Jurkat, Clone E6-1 (cell line): ENCODE measurements around the gene PPOX.
A peak's percentile ranks its signal among the peaks of the same experiment; 100 is the strongest.

Experiments used
- DNase-seq: peaks from one replicate; pipeline ENCODE4 v3.0.0-alpha.2; 2011; ENCODE audit warnings: low read depth, low spot score
- H3K4me3 ChIP-seq: 2 replicates; pipeline ENCODE4 v1.5.1; 2011; ENCODE audit warnings: mild to moderate bottlenecking, low read length, control low read depth, moderate library complexity

Gene PPOX

DNA sequence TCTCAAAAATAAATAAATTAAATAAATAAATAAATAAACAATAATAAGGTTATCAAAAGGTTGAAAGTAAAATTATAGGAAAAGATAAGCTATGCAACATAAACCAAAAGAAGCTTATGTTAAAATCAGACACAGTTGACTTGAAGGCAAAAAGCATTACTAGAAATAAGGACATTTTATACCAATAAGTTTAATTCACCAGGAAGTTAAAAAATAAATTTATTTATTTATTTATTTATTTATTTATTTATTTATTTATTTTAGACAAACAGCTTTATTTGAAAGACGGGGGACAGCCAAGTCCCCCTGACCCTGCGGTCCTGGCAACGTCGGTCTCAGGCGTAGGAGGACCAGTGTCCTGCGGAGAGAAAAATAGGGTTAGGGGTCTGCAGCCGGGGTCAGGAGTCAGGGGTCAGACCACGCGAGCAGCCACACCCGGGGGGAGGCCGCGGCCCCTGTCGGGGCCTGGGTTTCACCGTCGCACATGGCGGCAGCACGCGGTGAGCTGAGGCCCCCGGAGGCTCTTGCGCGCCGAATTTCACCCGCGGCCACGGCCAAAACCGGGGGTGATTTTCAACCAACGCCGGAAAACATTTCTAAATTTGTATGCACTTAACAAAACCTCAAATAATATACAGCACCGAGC is 25.3 kb upstream of the PPOX start:
- DNase-seq, result no peak
- H3K4me3 ChIP-seq, result no peak overlapping the region

GRCh38 chr1:161145832-161146231 is 20.4 kb upstream of the PPOX start:
- H3K4me3 ChIP-seq, result no peak overlapping the region
- DNase-seq, result no peak

GRCh38 chr1:161153176-161153575 is 13.1 kb upstream of the PPOX start:
- no peak for DNase-seq
- H3K4me3 ChIP-seq, result peak overlapping the region; percentile 78

- DNase-seq, result peak; percentile 91
- peak within 1 kb of the TSS; percentile 78 for H3K4me3 ChIP-seq
Observed at GRCh38 chr1:161153682-161154337, 12.4 kb upstream of the PPOX start, which contains the start of gene UFC1. Gene UFC1 (plus strand): TSS chr1:161153978. CDS start chr1:161153998, 20 bp downstream.

DNA sequence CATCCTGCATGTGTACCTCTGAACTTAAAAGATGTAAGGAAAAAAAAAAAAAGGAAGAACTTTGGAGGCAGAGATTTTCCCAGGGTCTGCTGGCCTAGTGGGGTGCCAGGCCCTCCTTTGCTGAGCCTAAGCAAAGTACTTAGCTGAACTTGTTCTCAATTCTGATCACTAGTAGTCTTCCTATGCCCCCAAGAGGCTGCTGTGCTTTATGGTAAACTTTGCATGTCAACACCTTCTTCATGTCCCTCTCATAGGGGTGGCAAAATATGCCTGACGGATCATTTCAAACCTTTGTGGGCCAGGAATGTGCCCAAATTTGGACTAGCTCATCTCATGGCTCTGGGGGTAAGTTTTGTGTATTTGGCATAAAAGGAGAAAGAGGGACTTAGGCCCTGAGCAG is 8.4 kb upstream of the PPOX start:
- no peak overlapping the region for H3K4me3 ChIP-seq
- no peak for DNase-seq

- no peak for DNase-seq
- peak overlapping the region; percentile 95 for H3K4me3 ChIP-seq
Observed at GRCh38 chr1:161158316-161159010, 7.8 kb upstream of the PPOX start.

- peak; percentile 80 for DNase-seq
Observed at GRCh38 chr1:161159087-161159912, 6.9 kb upstream of the PPOX start, which contains the start of gene USP21. Gene USP21 (plus strand): TSS chr1:161159500. CDS start chr1:161160641, 1,141 bp downstream.

DNA sequence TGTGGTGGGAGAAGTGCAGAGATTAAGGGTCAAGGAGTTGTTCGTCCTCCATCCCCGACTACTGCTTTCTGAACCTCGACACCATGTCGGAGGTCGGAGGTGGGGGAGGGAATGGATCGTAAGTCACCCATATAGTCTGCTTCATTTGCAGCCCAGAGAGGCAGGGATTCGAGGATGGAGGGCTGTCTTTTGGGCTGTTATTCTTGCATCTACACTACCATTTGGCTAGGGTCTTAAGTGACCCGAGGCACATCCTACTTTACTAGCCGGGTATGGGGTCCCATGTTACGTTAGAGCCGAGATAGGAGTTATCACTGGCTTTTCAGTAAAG is 6.3 kb upstream of the PPOX start:
- DNase-seq, result no peak
- peak overlapping the region; percentile 95 for H3K4me3 ChIP-seq

More at GRCh38 chr1:161159087-161159912, 6.9 kb upstream of the PPOX start, which contains the start of gene USP21:
- H3K4me3 ChIP-seq, result peak within 1 kb of the TSS; percentile 95

DNA sequence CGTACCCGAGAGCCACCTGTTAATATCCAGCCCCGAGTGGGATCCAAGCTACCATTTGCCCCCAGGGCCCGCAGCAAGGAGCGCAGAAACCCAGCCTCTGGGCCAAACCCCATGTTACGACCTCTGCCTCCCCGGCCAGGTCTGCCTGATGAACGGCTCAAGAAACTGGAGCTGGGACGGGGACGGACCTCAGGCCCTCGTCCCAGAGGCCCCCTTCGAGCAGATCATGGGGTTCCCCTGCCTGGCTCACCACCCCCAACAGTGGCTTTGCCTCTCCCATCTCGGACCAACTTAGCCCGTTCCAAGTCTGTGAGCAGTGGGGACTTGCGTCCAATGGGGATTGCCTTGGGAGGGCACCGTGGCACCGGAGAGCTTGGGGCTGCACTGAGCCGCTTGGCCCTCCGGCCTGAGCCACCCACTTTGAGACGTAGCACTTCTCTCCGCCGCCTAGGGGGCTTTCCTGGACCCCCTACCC is 5.5 kb upstream of the PPOX start:
- no peak overlapping the region for H3K4me3 ChIP-seq
- DNase-seq, result no peak

DNA sequence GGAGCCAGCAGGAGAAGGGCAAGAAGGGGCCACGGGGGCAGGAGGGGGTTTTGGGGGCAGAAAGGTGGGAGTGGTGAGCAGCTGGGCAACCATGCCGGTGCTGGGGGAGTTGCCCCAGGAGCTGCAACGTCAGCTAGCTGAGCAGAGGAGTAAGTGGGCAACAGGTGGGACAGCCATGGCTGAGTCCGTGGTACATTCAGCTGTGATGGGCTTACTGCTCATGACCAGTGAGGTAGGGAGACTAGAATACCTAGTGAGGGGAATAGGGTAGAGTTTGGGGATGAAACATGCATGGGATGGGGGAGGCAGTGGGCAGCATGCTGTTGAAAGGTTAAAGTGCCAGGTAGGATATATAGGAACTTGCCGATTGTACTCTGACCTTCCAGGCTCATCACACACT is 4.6 kb upstream of the PPOX start:
- H3K4me3 ChIP-seq, result no peak overlapping the region
- DNase-seq, result no peak

- DNase-seq, result no peak
Observed at GRCh38 chr1:161162052-161162451, 4.2 kb upstream of the PPOX start.

DNA sequence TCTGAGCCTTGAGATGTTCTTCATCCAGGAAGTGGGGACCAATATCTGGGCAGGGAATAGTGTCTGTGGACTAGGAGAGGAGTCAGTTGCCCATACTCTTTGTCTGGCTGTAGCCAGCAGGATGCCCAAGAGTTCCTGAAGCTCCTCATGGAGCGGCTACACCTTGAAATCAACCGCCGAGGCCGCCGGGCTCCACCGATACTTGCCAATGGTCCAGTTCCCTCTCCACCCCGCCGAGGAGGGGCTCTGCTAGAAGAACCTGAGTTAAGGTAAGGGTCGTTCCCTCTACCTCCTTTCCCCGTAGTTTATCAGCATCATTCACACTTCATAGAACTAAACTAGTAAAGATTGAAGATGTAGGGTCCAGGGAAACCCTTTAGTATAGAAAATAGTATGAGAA is 3.4 kb upstream of the PPOX start:
- DNase-seq, result no peak
- H3K4me3 ChIP-seq, result no peak overlapping the region

More at GRCh38 chr1:161162052-161162451, 4.2 kb upstream of the PPOX start:
- no peak overlapping the region for H3K4me3 ChIP-seq

DNA sequence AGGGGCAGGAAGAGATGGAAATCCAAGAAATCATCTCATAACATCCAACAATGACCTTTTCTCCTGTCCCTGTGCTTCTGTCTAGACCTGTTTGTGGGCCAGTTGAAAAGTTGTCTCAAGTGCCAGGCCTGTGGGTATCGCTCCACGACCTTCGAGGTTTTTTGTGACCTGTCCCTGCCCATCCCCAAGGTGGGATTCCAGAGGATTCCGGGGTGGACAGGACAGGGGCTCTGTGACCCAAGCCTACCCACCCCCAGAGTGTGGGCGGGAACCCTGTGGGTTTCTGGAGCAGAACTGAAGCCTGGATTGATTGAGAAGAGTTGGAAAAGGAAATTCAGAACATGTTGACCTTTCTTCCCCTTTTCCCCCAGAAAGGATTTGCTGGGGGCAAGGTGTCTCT is 2.4 kb upstream of the PPOX start:
- no peak for DNase-seq
- H3K4me3 ChIP-seq, result no peak overlapping the region

GRCh38 chr1:161164901-161165610 is 1.2 kb upstream of the PPOX start:
- peak overlapping the region; percentile 71 for H3K4me3 ChIP-seq
- DNase-seq, result no peak

GRCh38 chr1:161166669-161167548 is 683 bp downstream of the PPOX start:
- DNase-seq, result no peak
- H3K4me3 ChIP-seq, result peak overlapping the region; percentile 71

- DNase-seq, result no peak
- H3K4me3 ChIP-seq, result no peak overlapping the region
Observed at GRCh38 chr1:161168906-161169305, 2.7 kb downstream of the PPOX start.

GRCh38 chr1:161171191-161171590 is 5.0 kb downstream of the PPOX start:
- DNase-seq, result no peak

GRCh38 chr1:161171696-161172095 is 5.5 kb downstream of the PPOX start:
- H3K4me3 ChIP-seq, result no peak overlapping the region
- no peak for DNase-seq

More at GRCh38 chr1:161171191-161171590, 5.0 kb downstream of the PPOX start:
- no peak overlapping the region for H3K4me3 ChIP-seq
